ENCODE data around the gene C1QTNF12. TPM values are rescaled to one million over a fixed set of nuclear protein-coding genes. Genes with fewer than 3 reads are reported as not detected.
A peak's percentile ranks its signal among the peaks of the same experiment; 100 is the strongest.

The C1QTNF12 gene
- total RNA-seq, 1 donor from 2014 or later, result 2.6 TPM

DNA sequence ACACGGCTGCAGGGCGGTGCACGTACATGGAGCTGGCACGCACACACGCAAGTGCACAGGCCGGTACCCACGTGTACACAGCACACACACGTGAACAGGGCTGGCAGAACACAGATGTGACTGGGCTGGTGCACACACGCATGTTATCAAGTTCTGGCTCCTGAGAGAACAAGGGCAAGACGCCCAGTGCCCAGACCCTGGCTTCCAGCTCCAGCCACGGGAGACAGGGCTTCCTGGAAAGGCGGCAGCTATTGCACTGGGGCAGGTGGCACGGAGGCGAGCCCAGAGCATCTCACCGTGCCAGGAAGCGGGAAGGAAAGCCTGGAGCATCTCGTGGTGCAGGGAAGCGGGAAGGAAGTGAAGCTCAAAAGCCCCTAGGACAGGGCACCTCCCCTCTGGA is 20.6 kb downstream of the C1QTNF12 start:
- ATAC-seq (no peak), DNase-seq (no peak)
- no peak overlapping the region for H3K27ac ChIP-seq
- peaks cover 73% of the 10 kb centered on the region for H3K36me3 ChIP-seq
- H3K9me3 ChIP-seq, result no peaks in the 10 kb centered on the region
- no peak overlapping the region for H3K4me3 ChIP-seq
- no peaks in the 10 kb centered on the region for H3K27me3 ChIP-seq
- peaks cover 15% of the 10 kb centered on the region for H3K4me1 ChIP-seq
- TF ChIP-seq, protein P1, sequence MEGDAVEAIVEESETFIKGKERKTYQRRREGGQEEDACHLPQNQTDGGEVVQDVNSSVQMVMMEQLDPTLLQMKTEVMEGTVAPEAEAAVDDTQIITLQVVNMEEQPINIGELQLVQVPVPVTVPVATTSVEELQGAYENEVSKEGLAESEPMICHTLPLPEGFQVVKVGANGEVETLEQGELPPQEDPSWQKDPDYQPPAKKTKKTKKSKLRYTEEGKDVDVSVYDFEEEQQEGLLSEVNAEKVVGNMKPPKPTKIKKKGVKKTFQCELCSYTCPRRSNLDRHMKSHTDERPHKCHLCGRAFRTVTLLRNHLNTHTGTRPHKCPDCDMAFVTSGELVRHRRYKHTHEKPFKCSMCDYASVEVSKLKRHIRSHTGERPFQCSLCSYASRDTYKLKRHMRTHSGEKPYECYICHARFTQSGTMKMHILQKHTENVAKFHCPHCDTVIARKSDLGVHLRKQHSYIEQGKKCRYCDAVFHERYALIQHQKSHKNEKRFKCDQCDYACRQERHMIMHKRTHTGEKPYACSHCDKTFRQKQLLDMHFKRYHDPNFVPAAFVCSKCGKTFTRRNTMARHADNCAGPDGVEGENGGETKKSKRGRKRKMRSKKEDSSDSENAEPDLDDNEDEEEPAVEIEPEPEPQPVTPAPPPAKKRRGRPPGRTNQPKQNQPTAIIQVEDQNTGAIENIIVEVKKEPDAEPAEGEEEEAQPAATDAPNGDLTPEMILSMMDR (IDR thresholded peaks at IDR 0.05), result no peak
- intact Hi-C loops (cut with DNase I), result no loop called here

DNA sequence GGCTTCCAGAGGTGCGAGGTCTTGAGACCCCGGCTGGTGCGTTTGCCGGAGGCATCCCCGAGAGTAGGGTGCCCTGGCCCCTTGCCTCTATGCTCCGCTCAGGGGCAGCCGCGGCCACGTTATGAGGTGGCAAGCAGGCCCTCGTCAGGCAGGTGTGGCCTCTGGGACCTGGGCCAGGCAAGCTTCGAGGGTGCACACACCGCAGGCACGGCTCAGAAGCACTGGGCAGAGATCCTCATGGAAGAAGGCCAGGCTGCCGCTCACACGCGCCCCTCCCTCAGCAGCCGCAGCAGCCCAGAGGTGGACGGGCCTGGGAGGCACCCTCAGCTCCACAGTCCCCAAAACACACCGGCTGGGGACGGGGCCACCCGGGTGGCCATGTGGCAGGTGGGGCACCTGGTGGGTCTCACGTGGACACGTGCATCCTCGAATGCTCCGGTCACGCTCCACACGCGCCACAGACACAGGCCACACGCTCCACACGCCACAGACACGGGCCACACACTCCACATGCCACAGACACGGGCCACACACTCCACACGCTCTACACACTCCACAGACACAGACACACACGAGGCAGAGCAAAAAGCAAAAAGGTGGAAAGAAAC is 21.2 kb downstream of the C1QTNF12 start:
- H3K27ac ChIP-seq, result no peak overlapping the region
- peaks cover 78% of the 10 kb centered on the region for H3K36me3 ChIP-seq
- H3K4me1 ChIP-seq, result peaks cover 10% of the 10 kb centered on the region
- TF ChIP-seq, protein P1 (IDR thresholded peaks at IDR 0.05), result no peak
- peak; percentile 44 for ATAC-seq
- no peak overlapping the region for H3K4me3 ChIP-seq
- no peaks in the 10 kb centered on the region for H3K27me3 ChIP-seq
- DNase-seq, result peak; percentile 79
- intact Hi-C loops (cut with DNase I), result no loop called here
- H3K9me3 ChIP-seq, result no peaks in the 10 kb centered on the region

DNA sequence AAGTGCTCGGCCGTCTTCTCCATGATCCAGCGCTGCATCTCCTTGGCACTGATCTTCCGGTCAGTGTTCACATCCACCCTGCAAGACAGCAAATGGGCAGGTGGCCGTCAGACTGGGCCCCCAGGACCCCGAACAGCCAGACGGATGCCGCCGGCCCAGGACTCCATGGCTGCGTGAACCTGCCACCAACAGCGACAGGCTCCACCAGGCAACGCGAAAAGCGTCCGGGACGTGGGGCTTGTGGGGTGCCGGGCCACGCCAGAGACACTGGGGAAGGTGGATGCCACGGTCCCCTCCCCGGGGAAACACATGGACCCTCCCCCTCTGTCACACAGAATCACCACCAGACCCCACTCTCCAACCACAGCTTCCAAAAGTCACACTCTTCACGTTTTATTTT is 22.6 kb downstream of the C1QTNF12 start:
- no peaks in the 10 kb centered on the region for H3K27me3 ChIP-seq
- no peak for ATAC-seq
- H3K27ac ChIP-seq, result no peak overlapping the region
- no peak for DNase-seq
- intact Hi-C loops (cut with DNase I), result no loop called here
- H3K4me3 ChIP-seq, result no peak overlapping the region
- no peaks in the 10 kb centered on the region for H3K4me1 ChIP-seq
- TF ChIP-seq, protein P1 (IDR thresholded peaks at IDR 0.05), result no peak
- H3K36me3 ChIP-seq, result peaks cover 86% of the 10 kb centered on the region
- no peaks in the 10 kb centered on the region for H3K9me3 ChIP-seq

DNA sequence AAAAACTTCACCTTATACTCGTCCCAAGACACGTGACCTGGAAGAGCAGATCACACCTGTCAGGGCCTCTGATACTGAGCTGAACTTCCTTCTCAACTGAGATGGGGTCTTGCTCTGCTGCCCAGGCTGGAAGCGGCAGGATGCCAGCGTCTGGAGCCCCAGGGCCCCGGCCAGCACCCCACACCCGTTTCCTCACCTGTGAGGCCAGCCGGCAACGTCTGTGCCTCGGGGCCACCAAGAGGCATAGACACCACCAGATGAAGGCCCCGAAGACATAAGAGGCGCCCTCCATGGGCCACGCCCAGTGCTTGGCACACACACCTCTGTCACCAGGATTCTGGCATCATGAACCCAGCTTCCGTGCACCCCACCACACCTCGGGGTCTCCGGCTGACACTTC is 23.2 kb downstream of the C1QTNF12 start:
- Histone ChIP-seq H3K4me1 (no peaks in the 10 kb centered on the region), H3K4me3 (no peak overlapping the region), H3K27ac (no peak overlapping the region), H3K36me3 (peaks cover 86% of the 10 kb centered on the region), H3K9me3 (no peaks in the 10 kb centered on the region), H3K27me3 (no peaks in the 10 kb centered on the region)
- intact Hi-C loops (cut with DNase I), result no loop called here
- ATAC-seq, result no peak
- TF ChIP-seq, protein P1 (IDR thresholded peaks at IDR 0.05), result no peak
- DNase-seq, result no peak

DNA sequence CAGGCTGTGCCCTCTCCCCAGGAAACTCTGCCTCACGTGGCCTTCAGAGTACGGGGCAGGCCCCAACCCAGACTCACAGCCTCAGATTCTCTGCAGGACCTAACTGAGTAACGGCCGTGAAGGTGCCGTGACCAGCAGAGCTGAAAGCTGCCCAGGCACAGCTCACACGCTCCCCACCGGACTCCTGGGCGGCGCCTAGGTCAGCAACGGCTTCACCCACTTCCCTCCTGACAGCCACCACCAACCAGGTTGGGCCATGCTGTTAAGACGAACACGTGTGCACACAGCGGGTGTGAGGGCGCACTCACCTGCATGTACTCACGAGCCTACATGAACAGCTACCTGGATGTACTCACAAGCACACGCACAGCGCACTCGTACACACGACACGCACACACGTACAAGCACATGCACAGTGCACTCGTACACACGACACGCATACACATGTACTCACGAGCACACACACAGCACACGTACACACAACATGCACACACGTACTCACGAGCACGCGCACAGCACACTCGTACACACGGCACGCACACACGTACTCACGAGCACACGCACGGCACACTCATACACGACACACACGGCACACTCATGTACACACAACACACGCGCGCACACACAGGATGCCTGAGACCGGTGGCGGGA is 23.8 kb downstream of the C1QTNF12 start:
- no peaks in the 10 kb centered on the region for H3K9me3 ChIP-seq
- no peaks in the 10 kb centered on the region for H3K4me1 ChIP-seq
- peaks cover 85% of the 10 kb centered on the region for H3K36me3 ChIP-seq
- TF ChIP-seq, protein P1 (IDR thresholded peaks at IDR 0.05), result no peak
- no peak overlapping the region for H3K4me3 ChIP-seq
- H3K27me3 ChIP-seq, result no peaks in the 10 kb centered on the region
- ATAC-seq (no peak), DNase-seq (no peak)
- intact Hi-C loops (cut with DNase I), result no loop called here
- no peak overlapping the region for H3K27ac ChIP-seq

Measured in upper lobe of right lung (tissue), 1 donor.